ENCODE measurements around the gene AKAP11. TPM values are rescaled to one million over a fixed set of nuclear protein-coding genes. Genes with fewer than 3 reads are reported as not detected.

AKAP11 gene
- total and polyA plus RNA-seq, 2 of the 8 experiments (the other 6 are each of a cell fraction or from before 2014, with no cell fraction given) = 4.5 to 21.9 TPM

DNA sequence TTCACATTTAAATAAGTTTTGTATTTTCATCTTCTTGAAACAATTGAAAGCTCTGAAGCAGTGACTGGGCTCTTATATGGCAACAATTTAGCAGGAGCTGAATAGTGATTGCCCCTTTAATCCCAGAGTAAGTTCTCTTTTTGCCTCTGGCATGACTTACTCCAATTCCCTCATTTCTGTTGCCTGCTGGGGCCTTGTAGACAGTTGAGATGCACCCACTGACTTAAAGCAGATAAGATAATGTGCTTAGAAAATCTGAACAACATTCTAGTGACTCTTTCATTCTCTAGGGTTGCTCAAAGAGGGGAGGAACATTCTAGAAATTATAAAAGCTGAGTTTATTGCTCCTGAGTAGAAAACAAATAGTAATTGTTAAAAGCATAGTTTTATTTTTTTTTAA, 52.8 kb downstream of the AKAP11 start:
- Histone ChIP-seq H3K27me3 (replicated peaks in 1 of 4; ENCODE audit: control insufficient read depth in 3 of 4, extremely low read depth in 1 of 4, insufficient read depth in 3 of 4, low read length in 3 of 4) (no peaks in the 10 kb centered on the region), H2BK5ac (ENCODE audit: low read depth, low read length) (no peak overlapping the region), H3K14ac (ENCODE audit: insufficient read length) (no peak overlapping the region), H3K79me2 (ENCODE audit: control insufficient read depth in 1 of 2, insufficient read depth in 2 of 2, low read length in 2 of 2) (no peaks in the 10 kb centered on the region), H4K5ac (ENCODE audit: insufficient read length, low read depth, low read length) (no peak overlapping the region), H3K18ac (ENCODE audit: extremely low read depth, low read length) (no peak overlapping the region), H4K20me1 (replicated peaks in 1 of 2; ENCODE audit: control insufficient read depth in 1 of 2, insufficient read depth in 2 of 2, low read length in 2 of 2) (no peaks in the 10 kb centered on the region), H2BK15ac (ENCODE audit: low read length) (no peak overlapping the region), H4K8ac (ENCODE audit: extremely low read depth, insufficient read depth, low read length) (no peak overlapping the region), H3K4me2 (ENCODE audit: insufficient read depth in 1 of 2, low read depth in 2 of 2, low read length in 2 of 2) (no peak overlapping the region), H3K4me3 (ENCODE audit: extremely low read depth in 1 of 4, insufficient read depth in 2 of 4, low read depth in 3 of 4, low read length in 4 of 4) (no peak overlapping the region), H2AK5ac (ENCODE audit: low read depth, low read length) (no peak overlapping the region), H3K36me3 (ENCODE audit: control insufficient read depth in 2 of 4, insufficient read depth in 4 of 4, low read length in 3 of 4) (no peaks in the 10 kb centered on the region; a peak in 1 of 8 replicates), H2AFZ (ENCODE audit: low read length) (no peak overlapping the region), H3K9ac (replicated peaks in 1 of 4; ENCODE audit: extremely low read depth in 1 of 4, low read depth in 3 of 4, low read length in 3 of 4) (no peak overlapping the region), H2BK12ac (ENCODE audit: low read depth, low read length) (no peak overlapping the region), H3K23me2 (ENCODE audit: low read depth, low read length) (no peaks in the 10 kb centered on the region), H2BK120ac (replicated peaks; ENCODE audit: low read depth, low read length) (no peak overlapping the region), H2BK20ac (ENCODE audit: low read length) (no peak overlapping the region), H3K56ac (replicated peaks; ENCODE audit: insufficient read length, low read depth, low read length) (no peak overlapping the region), H3K4me1 (replicated peaks in 1 of 4; ENCODE audit: control insufficient read depth in 3 of 4, insufficient read depth in 4 of 4, low read length in 3 of 4) (peaks cover 0 to 2% (median 1%) of the 10 kb centered on the region in 4 experiments; a peak in 2 of 7 replicates), H3K4ac (replicated peaks; ENCODE audit: insufficient read length, low read depth, low read length) (no peak overlapping the region), H3K27ac (ENCODE audit: low read depth, low read length) (no peak overlapping the region), H3K23ac (ENCODE audit: insufficient read length) (no peak overlapping the region), H4K91ac (replicated peaks; ENCODE audit: insufficient read length, low read length) (no peak overlapping the region), H3K79me1 (ENCODE audit: low read depth, low read length) (no peaks in the 10 kb centered on the region), H3K9me3 (ENCODE audit: insufficient read depth in 2 of 2, low read depth in 1 of 2, low read length in 1 of 2) (no peaks in the 10 kb centered on the region)
- POLR2A ChIA-PET (ENCODE audit: partially characterized antibody) = no interaction called here
- FAIRE-seq = no peak
- CTCF ChIA-PET (ENCODE audit: partially characterized antibody) = interaction anchor here (2.3 kb wide), 1 partner anchor 9 kb away, joined by 6 read pairs; no protein-coding TSS in a partner anchor
- no peak for DNase-seq (ENCODE audit: low read depth in 1 of 2, low spot score in 2 of 2)
- TF ChIP-seq KDM5A (IDR thresholded peaks at IDR 0.05; ENCODE audit: low read length) = no peak
- no peak for TF ChIP-seq JUN (IDR thresholded peaks at IDR 0.05; ENCODE audit: low read depth, low read length)
- no peak for TF ChIP-seq SP2 (IDR thresholded peaks at IDR 0.05; ENCODE audit: low read length)
- no peak for TF ChIP-seq RBBP5 (IDR thresholded peaks at IDR 0.05; ENCODE audit: borderline replicate concordance, low read depth, low read length)
- TF ChIP-seq TAF7 (optimal IDR thresholded peaks at IDR 0.05; ENCODE audit: borderline replicate concordance, low read depth, low read length) = no peak
- no peak for TF ChIP-seq SUZ12 (IDR thresholded peaks at IDR 0.05; ENCODE audit: low read length)
- TF ChIP-seq E2F6 (IDR thresholded peaks at IDR 0.05) = no peak
- TF ChIP-seq SIX5 (IDR thresholded peaks at IDR 0.05; ENCODE audit: low read depth, low read length) = no peak
- TF ChIP-seq CEBPB (IDR thresholded peaks at IDR 0.05; ENCODE audit: low read depth, low read length) = no peak
- no peak for TF ChIP-seq SRF (IDR thresholded peaks at IDR 0.05; ENCODE audit: low read depth, low read length)
- no peak for TF ChIP-seq KDM4A (IDR thresholded peaks at IDR 0.05; ENCODE audit: low read depth, low read length, severe bottlenecking)
- TF ChIP-seq YY1 (IDR thresholded peaks at IDR 0.05; ENCODE audit: low read depth, low read length) = no peak
- no peak for TF ChIP-seq POLR2A (IDR thresholded peaks at IDR 0.05; ENCODE audit: control extremely low read depth in 1 of 2, low read depth in 2 of 2, low read length in 2 of 2)
- no peak for TF ChIP-seq CBX5 (IDR thresholded peaks at IDR 0.05; ENCODE audit: low read depth, low read length)
